GM13976 (cell line): ENCODE data around the gene CELA3A.

Source experiments
- DNase-seq: peaks from one replicate; pipeline ENCODE4 v3.0.0; 2012; ENCODE audit warnings: low spot score
- in situ Hi-C: fragments of 300-500 bp; cut with MboI; formaldehyde crosslinking; loops from one replicate; pipeline ENCODE4 v1.12.0; 2022; ENCODE audit warnings: low sequenced_read_pairs, mixed read lengths, inconsistent platforms; ENCODE audit not compliant: unreplicated experiment
- TF ChIP-seq, protein P1 (sequence below): IDR thresholded peaks from 2 replicates; pipeline ENCODE4 v1.5.1; 2012; ENCODE audit warnings: borderline replicate concordance, mild to moderate bottlenecking; ENCODE audit not compliant: insufficient read depth; ENCODE audit errors: extremely low read depth, missing control alignments, control extremely low read depth

Gene CELA3A

GRCh38 chr1:22050330-22050729 lies 48.9 kb downstream of the CELA3A start:
- no peak for DNase-seq
- in situ Hi-C loops, result no loop called here
- TF ChIP-seq, protein P1, sequence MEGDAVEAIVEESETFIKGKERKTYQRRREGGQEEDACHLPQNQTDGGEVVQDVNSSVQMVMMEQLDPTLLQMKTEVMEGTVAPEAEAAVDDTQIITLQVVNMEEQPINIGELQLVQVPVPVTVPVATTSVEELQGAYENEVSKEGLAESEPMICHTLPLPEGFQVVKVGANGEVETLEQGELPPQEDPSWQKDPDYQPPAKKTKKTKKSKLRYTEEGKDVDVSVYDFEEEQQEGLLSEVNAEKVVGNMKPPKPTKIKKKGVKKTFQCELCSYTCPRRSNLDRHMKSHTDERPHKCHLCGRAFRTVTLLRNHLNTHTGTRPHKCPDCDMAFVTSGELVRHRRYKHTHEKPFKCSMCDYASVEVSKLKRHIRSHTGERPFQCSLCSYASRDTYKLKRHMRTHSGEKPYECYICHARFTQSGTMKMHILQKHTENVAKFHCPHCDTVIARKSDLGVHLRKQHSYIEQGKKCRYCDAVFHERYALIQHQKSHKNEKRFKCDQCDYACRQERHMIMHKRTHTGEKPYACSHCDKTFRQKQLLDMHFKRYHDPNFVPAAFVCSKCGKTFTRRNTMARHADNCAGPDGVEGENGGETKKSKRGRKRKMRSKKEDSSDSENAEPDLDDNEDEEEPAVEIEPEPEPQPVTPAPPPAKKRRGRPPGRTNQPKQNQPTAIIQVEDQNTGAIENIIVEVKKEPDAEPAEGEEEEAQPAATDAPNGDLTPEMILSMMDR, result no peak

DNA sequence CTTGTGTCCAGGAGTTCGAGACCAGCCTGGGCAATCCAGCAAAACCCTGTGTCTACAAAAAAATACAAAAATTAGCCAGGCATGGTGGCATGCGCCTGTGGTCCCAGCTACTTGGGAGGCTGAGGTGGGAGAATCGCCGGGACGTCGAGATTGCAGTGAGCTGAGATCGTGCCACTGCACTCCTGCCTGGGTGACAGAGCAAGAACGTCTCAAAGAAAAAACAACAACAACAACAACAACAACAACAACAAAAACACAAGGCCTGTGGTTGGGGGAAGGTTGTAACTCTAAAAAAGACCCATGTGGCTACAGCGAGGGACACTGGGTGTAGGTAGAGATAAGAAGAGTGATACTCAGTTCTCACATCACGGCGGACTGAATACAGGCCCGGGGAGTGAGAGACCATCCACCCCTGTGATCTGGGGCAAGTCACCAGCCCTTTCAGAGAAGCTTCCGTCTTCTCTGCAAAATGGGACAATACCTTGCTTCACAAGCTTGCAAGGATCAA lies 50.2 kb downstream of the CELA3A start:
- no peak for DNase-seq
- in situ Hi-C loops, result no loop called here
- TF ChIP-seq, protein P1, result no peak

GRCh38 chr1:22052115-22053016 lies 50.9 kb downstream of the CELA3A start, which contains the start of gene CDC42:
CDC42 (plus strand) TSS chr1:22052709; CDS start chr1:22078479, 25,770 bp downstream.
- in situ Hi-C loops, result no loop called here
- DNase-seq, result peak; percentile 96
- TF ChIP-seq, protein P1, result no peak

- DNase-seq, result peak; percentile 81
- in situ Hi-C loops, result no loop called here
- TF ChIP-seq, protein P1, result no peak
Observed at GRCh38 chr1:22053017-22053860, 51.8 kb downstream of the CELA3A start.

DNA sequence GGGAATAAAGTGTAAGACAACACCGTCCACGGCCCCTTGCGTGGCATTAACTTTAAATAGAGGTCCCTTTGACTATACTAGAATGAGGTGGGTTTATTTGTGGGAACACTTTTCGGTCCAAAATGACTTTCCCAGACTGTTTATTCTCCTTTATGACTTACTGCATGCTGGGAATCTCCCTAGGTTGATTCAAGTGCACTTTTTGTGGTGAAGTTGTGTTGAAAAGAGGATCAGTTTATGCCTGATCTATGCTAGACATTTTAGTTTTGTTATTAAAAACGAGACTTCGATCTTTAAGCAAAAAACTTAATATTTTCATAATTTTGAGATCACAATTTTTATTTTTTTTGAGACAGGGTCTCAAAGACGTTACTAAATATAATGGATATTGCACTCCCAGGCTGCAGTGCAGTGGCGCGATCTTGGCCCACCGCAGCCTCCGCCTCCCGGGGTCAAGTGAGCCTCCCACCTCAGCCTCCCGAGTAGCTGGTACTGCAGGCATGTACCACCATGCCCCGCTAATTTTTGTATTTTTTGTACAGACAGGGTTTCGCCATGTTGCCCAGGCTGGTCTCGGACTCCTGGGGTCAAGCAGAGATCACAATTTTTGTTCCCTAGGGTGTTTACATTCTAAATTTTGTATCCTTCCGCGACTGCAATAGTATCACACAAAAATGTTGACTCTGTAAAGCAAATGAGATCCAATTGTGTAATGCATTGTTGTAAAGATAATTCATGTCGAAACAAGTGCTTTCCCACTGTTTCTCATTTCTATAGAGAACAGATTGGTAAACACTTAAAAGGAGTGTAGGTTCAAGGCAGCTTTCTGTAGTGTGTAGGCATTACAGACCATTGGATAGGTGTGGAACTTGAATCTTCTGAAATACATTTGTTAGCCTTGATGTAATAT lies 52.7 kb downstream of the CELA3A start:
- no peak for DNase-seq
- TF ChIP-seq, protein P1, result no peak
- in situ Hi-C loops, result no loop called here
